ENCODE measurements around the gene TFF3. TPM values are rescaled to one million over a fixed set of nuclear protein-coding genes. Genes with fewer than 3 reads are reported as not detected.

Gene TFF3
- total RNA-seq, 2 experiments from 2014 or later = not detected

- H3K36me3 ChIP-seq (ENCODE audit: insufficient read depth, low read length) = peaks cover 2% of the 10 kb centered on the region; the same call in 1 of the 2 replicates
- no peak overlapping the region for H3K4me3 ChIP-seq (ENCODE audit: low read depth, low read length, poor library complexity, severe bottlenecking)
- no peak overlapping the region for H3K4me2 ChIP-seq (ENCODE audit: low read length)
- H3K27ac ChIP-seq (ENCODE audit: low read depth, low read length, poor library complexity, severe bottlenecking) = no peak overlapping the region
- H3K9me2 ChIP-seq (ENCODE audit: insufficient read depth, low read length) = no peaks in the 10 kb centered on the region
- H3K79me2 ChIP-seq (ENCODE audit: insufficient read depth, low read depth, low read length) = no peaks in the 10 kb centered on the region
- ChIA-PET POLR2A (interaction anchor here (1.0 kb wide), 1 partner anchor 12 kb away, joined by 3 read pairs; no protein-coding TSS in a partner anchor), CTCF (ENCODE audit: unreplicated experiment) (no interaction called here)
- DNase-seq (ENCODE audit: low spot score) = no peak
- intact Hi-C loops (cut with micrococcal nuclease; ENCODE audit: unreplicated experiment) = no loop called here
- TF ChIP-seq EZH2phosphoT487 (IDR thresholded peaks at IDR 0.05; ENCODE audit: borderline replicate concordance, low read depth, low read length) (no peak), CTCF (conservative IDR thresholded peaks at IDR 0.05; ENCODE audit: low read length) (no peak)
- no peaks in the 10 kb centered on the region for H4K20me1 ChIP-seq (ENCODE audit: insufficient read depth, low read length)
- H3K4me1 ChIP-seq (ENCODE audit: insufficient read depth, low read length, poor library complexity, severe bottlenecking) = peaks cover 7% of the 10 kb centered on the region
- H2AFZ ChIP-seq (ENCODE audit: low read length) = no peak overlapping the region
- H3K9me3 ChIP-seq (ENCODE audit: low read length) = no peaks in the 10 kb centered on the region
- BruUV-seq (replicated peaks) = no TSS peak
These were observed 12.4 kb downstream of the TFF3 start for GRCh38 chr21:42302794-42303193.

- TF ChIP-seq CTCF (conservative IDR thresholded peaks at IDR 0.05; ENCODE audit: low read length) (no peak), EZH2phosphoT487 (IDR thresholded peaks at IDR 0.05; ENCODE audit: borderline replicate concordance, low read depth, low read length) (no peak)
- intact Hi-C loops (cut with micrococcal nuclease; ENCODE audit: unreplicated experiment) = no loop called here
- Histone ChIP-seq H3K4me3 (ENCODE audit: low read depth, low read length, poor library complexity, severe bottlenecking) (no peak overlapping the region), H3K9me3 (ENCODE audit: low read length) (no peaks in the 10 kb centered on the region), H2AFZ (ENCODE audit: low read length) (no peak overlapping the region), H4K20me1 (ENCODE audit: insufficient read depth, low read length) (no peaks in the 10 kb centered on the region), H3K36me3 (ENCODE audit: insufficient read depth, low read length) (peaks cover 7% of the 10 kb centered on the region; the same call in 1 of the 2 replicates), H3K27ac (ENCODE audit: low read depth, low read length, poor library complexity, severe bottlenecking) (no peak overlapping the region), H3K9me2 (ENCODE audit: insufficient read depth, low read length) (no peaks in the 10 kb centered on the region), H3K4me1 (ENCODE audit: insufficient read depth, low read length, poor library complexity, severe bottlenecking) (peaks cover 7% of the 10 kb centered on the region), H3K4me2 (ENCODE audit: low read length) (no peak overlapping the region), H3K79me2 (ENCODE audit: insufficient read depth, low read depth, low read length) (no peaks in the 10 kb centered on the region)
- POLR2A ChIA-PET = no interaction called here
- BruUV-seq (replicated peaks) = no TSS peak
- CTCF ChIA-PET (ENCODE audit: unreplicated experiment) = no interaction called here
- DNase-seq (ENCODE audit: low spot score) = no peak
These were observed 13.0 kb downstream of the TFF3 start for GRCh38 chr21:42302076-42302650.

GRCh38 chr21:42301371-42302075 is 13.7 kb downstream of the TFF3 start:
- Histone ChIP-seq H2AFZ (ENCODE audit: low read length) (no peak overlapping the region), H3K9me2 (ENCODE audit: insufficient read depth, low read length) (no peaks in the 10 kb centered on the region), H3K79me2 (ENCODE audit: insufficient read depth, low read depth, low read length) (no peaks in the 10 kb centered on the region), H3K4me3 (ENCODE audit: low read depth, low read length, poor library complexity, severe bottlenecking) (no peak overlapping the region), H3K36me3 (ENCODE audit: insufficient read depth, low read length) (peaks cover 13% of the 10 kb centered on the region; the same call in 1 of the 2 replicates), H4K20me1 (ENCODE audit: insufficient read depth, low read length) (no peaks in the 10 kb centered on the region), H3K4me1 (ENCODE audit: insufficient read depth, low read length, poor library complexity, severe bottlenecking) (peaks cover 2% of the 10 kb centered on the region), H3K4me2 (ENCODE audit: low read length) (no peak overlapping the region), H3K9me3 (ENCODE audit: low read length) (no peaks in the 10 kb centered on the region), H3K27ac (ENCODE audit: low read depth, low read length, poor library complexity, severe bottlenecking) (no peak overlapping the region)
- CTCF ChIA-PET (ENCODE audit: unreplicated experiment) = no interaction called here
- intact Hi-C loops (cut with micrococcal nuclease; ENCODE audit: unreplicated experiment) = no loop called here
- DNase-seq (ENCODE audit: low spot score) = no peak
- no peak for TF ChIP-seq EZH2phosphoT487 (IDR thresholded peaks at IDR 0.05; ENCODE audit: borderline replicate concordance, low read depth, low read length)
- no peak for TF ChIP-seq CTCF (conservative IDR thresholded peaks at IDR 0.05; ENCODE audit: low read length)
- POLR2A ChIA-PET = no interaction called here
- BruUV-seq (replicated peaks) = no TSS peak
